ENCODE measurements around the gene FHOD3. TPM values are rescaled to one million over a fixed set of nuclear protein-coding genes. Genes with fewer than 3 reads are reported as not detected.

The FHOD3 gene
- total and polyA plus RNA-seq, 9 of the 15 experiments (the other 6 are each of a cell fraction or from before 2014, with no cell fraction given): 0.11 TPM; not detected in 8

GRCh38 chr18:36676629-36677028, 379.1 kb downstream of the FHOD3 start:
- no peak for ATAC-seq
- Histone ChIP-seq H2AFZ (ENCODE audit: low read depth, low read length) (no peak overlapping the region), H4K20me1 (replicated peaks; ENCODE audit: control insufficient read depth, insufficient read depth, low read length) (no peaks in the 10 kb centered on the region), H3K27ac (ENCODE audit: extremely low read depth, low read depth, low read length) (no peak overlapping the region), H3K9me1 (ENCODE audit: control insufficient read depth, insufficient read depth, low read length) (no peaks in the 10 kb centered on the region), H3K27me3 (ENCODE audit: control insufficient read depth in 2 of 2, insufficient read depth in 2 of 2, low read length in 2 of 2) (no peaks in the 10 kb centered on the region), H3K4me3 (no peak overlapping the region), H3K79me2 (ENCODE audit: control insufficient read depth, insufficient read depth, low read length) (no peaks in the 10 kb centered on the region), H3K9me3 (replicated peaks; ENCODE audit: control insufficient read depth, insufficient read depth, low read depth, low read length) (no peaks in the 10 kb centered on the region), H3K9ac (ENCODE audit: insufficient read depth in 1 of 2, low read depth in 2 of 2, low read length in 2 of 2) (no peak overlapping the region), H3K36me3 (ENCODE audit: control insufficient read depth, insufficient read depth, low read length) (no peaks in the 10 kb centered on the region), H3K4me2 (ENCODE audit: insufficient read depth, low read length) (no peak overlapping the region), H3K4me1 (replicated peaks in 1 of 2; ENCODE audit: control insufficient read depth in 2 of 2, insufficient read depth in 2 of 2, low read length in 2 of 2) (no peaks in the 10 kb centered on the region)
- intact Hi-C loops (cut with micrococcal nuclease): no loop called here
- CTCF ChIA-PET (ENCODE audit: low intra/inter-chr PET ratio): no interaction called here
- BruUV-seq (replicated peaks): no TSS peak
- WGBS (ENCODE audit: insufficient coverage, low coverage, missing lambda C conversion rate): 0% methylated on average over 1 of the region's 1 CpG
- no peak for DNase-seq (ENCODE audit: extremely low read depth in 1 of 4, low spot score in 3 of 4)
- no peak for FAIRE-seq
- POLR2A ChIA-PET: interaction anchor here (1.2 kb wide), 1 partner anchor 18 kb away, joined by 3 read pairs; no protein-coding TSS in a partner anchor
- in situ Hi-C loops (cut with MboI): no loop called here
- no peak for TF ChIP-seq ZFP30 (CRISPR knock-in tag; IDR thresholded peaks at IDR 0.05; ENCODE audit: borderline replicate concordance)
- no peak for TF ChIP-seq XRCC5 (IDR thresholded peaks at IDR 0.05; ENCODE audit: low read depth, low read length)
- no peak for TF ChIP-seq CTCFL (IDR thresholded peaks at IDR 0.05; ENCODE audit: borderline replicate concordance, insufficient read depth, low read depth, low read length, poor library complexity, severe bottlenecking)
- no peak for TF ChIP-seq NR1H2 (CRISPR knock-in tag; IDR thresholded peaks at IDR 0.05)
- TF ChIP-seq ZBED1 (IDR thresholded peaks at IDR 0.05): no peak
- no peak for TF ChIP-seq HDAC3 (IDR thresholded peaks at IDR 0.05; ENCODE audit: borderline replicate concordance, partially characterized antibody)
- TF ChIP-seq HMBOX1 (IDR thresholded peaks at IDR 0.05): no peak
- no peak for TF ChIP-seq FOXA1 (IDR thresholded peaks at IDR 0.05; ENCODE audit: borderline replicate concordance)

Data from K562 (cell line).